Sigmoid colon (tissue), 7 donors: Measurements from ENCODE around the gene C19orf12. TPM values are rescaled to one million over a fixed set of nuclear protein-coding genes. Genes with fewer than 3 reads are reported as not detected.
A peak's percentile ranks its signal among the peaks of the same experiment; 100 is the strongest.

Experiments used
- DNase-seq: peaks from one replicate; pipeline ENCODE4 v3.0.0-alpha.2; 2019
- H3K27ac ChIP-seq, 4 donors: fragments of 200-600 bp; sonication (generic); one replicate each; pipeline ENCODE4 v1.5.1; 2016 to 2019; ENCODE audit warnings: mild to moderate bottlenecking in 1 of 4
- H3K27me3 ChIP-seq, 3 donors: fragments of 200-600 bp; sonication (generic); one replicate each; pipeline ENCODE4 v1.5.1; 2019; ENCODE audit warnings: mild to moderate bottlenecking in 1 of 3
- H3K36me3 ChIP-seq, 4 donors: fragments of 200-600 bp; sonication (generic); one replicate each; pipeline ENCODE4 v1.5.1; 2016 to 2019
- H3K4me1 ChIP-seq, 4 donors: fragments of 200-600 bp; sonication (generic); one replicate each; pipeline ENCODE4 v1.5.1; 2017 to 2019
- H3K4me3 ChIP-seq, 4 donors: fragments of 200-600 bp; sonication (generic); one replicate each; pipeline ENCODE4 v1.5.1; 2017 to 2019; ENCODE audit warnings: mild to moderate bottlenecking in 2 of 4, moderate library complexity in 1 of 4
- H3K9me3 ChIP-seq, 4 donors: fragments of 200-600 bp in 3 of 4; sonication (generic) in 3 of 4; one replicate each; pipeline versions ENCODE4 v1.5.1 to v1.6.1; 2013 to 2019
- CTCF ChIP-seq, 4 experiments: fragments of 450-650 bp in 3 of 4; fragments of 200-600 bp in 1 of 4; IDR thresholded peaks; one replicate each; pipeline ENCODE4 v1.5.1; 2016 to 2019; ENCODE audit warnings: antibody characterized with exemption in 4 of 4, mild to moderate bottlenecking in 3 of 4, moderate library complexity in 2 of 4
- EP300 ChIP-seq, 4 donors: sonication (generic); formaldehyde crosslinking; IDR thresholded peaks; one replicate each; pipeline ENCODE4 v1.6.1; 2017; ENCODE audit warnings: antibody characterized with exemption in 4 of 4
- POLR2A ChIP-seq, 2 donors: fragments of 450-650 bp; IDR thresholded peaks; one replicate each; pipeline ENCODE4 v1.6.1; 2016; ENCODE audit warnings: antibody characterized with exemption in 2 of 2, mild to moderate bottlenecking in 2 of 2, moderate library complexity in 2 of 2
- POLR2AphosphoS5 ChIP-seq, 4 donors: sonication (generic); formaldehyde crosslinking; IDR thresholded peaks; one replicate each; pipeline ENCODE4 v1.6.1; 2017; ENCODE audit warnings: antibody characterized with exemption in 4 of 4
- WGBS, 2 donors: extraction: QIAGEN DNeasy Blood & Tissue Kit; methylation state at CpG; one replicate each; pipeline ENCODE4 v1.1.7; 2013; 5-methylcytosine and 5-hydroxymethylcytosine counted together
- intact Hi-C: fragments of 100-400 bp; cut with DNase I; formaldehyde crosslinking; loops from one replicate; pipeline ENCODE4 v1.15.1; 2023
- polyA plus RNA-seq, 3 donors: library from polyadenylated mRNA; stranded (reverse); fragments of 200-250 nt; gene quantifications; one replicate each; pipeline ENCODE4 v1.2.3, GENCODE V29; 2013
- total RNA-seq, 4 donors: library from RNA; depleted of rRNA; stranded (reverse); fragments of >200 nt; gene quantifications; one replicate each; pipeline ENCODE4 v1.1.0, GENCODE V29; 2016
- donor health status: healthy with polysubstance abuse.
- donor health status: Bipolar disorder and iron deficiency.
- donor health status: healthy.

Gene C19orf12
- total and polyA plus RNA-seq, 7 donors = 13.2 to 36.0 (median 32.1) TPM

GRCh38 chr19:29697523-29698261 is 17.4 kb downstream of the C19orf12 start:
- Histone ChIP-seq H3K27ac (no peak overlapping the region), H3K4me3 (no peak overlapping the region), H3K9me3 (no peaks in the 10 kb centered on the region), H3K36me3 (peaks cover 0 to 11% (median 8%) of the 10 kb centered on the region in 4 donors), H3K4me1 (peaks cover 0 to 15% (median 14%) of the 10 kb centered on the region in 4 donors), H3K27me3 (no peaks in the 10 kb centered on the region)
- TF ChIP-seq EP300 (IDR thresholded peaks at IDR 0.05) = no peak
- TF ChIP-seq POLR2AphosphoS5 (IDR thresholded peaks at IDR 0.05) = no peak
- TF ChIP-seq CTCF (IDR thresholded peaks at IDR 0.05) = no peak
- TF ChIP-seq POLR2A (IDR thresholded peaks at IDR 0.05) = no peak
- DNase-seq = no peak
- intact Hi-C loops = no loop called here
- 71 to 82% methylated on average over 10 of the region's 10 CpGs for WGBS, 2 donors

DNA sequence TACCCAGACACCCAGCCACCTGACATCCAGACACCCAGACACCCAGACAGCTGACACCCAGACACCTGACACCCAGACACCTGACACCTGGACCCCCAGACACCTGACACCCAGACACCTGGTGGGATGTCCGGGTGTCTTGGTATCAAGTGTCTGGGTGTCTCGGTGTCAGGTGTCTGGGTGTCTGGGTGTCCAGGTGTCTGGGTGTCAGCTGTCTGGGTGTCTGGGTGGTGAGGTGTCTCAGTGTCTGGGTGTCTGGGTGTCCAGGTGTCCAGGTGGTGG is 18.6 kb downstream of the C19orf12 start:
- Histone ChIP-seq H3K36me3 (no peaks in the 10 kb centered on the region), H3K4me1 (peaks cover 0 to 15% (median 14%) of the 10 kb centered on the region in 4 donors), H3K27me3 (no peaks in the 10 kb centered on the region), H3K27ac (no peak overlapping the region), H3K9me3 (no peaks in the 10 kb centered on the region), H3K4me3 (no peak overlapping the region)
- TF ChIP-seq EP300 (IDR thresholded peaks at IDR 0.05) (no peak), POLR2A (IDR thresholded peaks at IDR 0.05) (no peak), CTCF (IDR thresholded peaks at IDR 0.05) (no peak), POLR2AphosphoS5 (IDR thresholded peaks at IDR 0.05) (no peak)
- DNase-seq = no peak
- WGBS, 2 donors = 94 to 97% methylated on average over 2 of the region's 2 CpGs
- intact Hi-C loops = no loop called here

DNA sequence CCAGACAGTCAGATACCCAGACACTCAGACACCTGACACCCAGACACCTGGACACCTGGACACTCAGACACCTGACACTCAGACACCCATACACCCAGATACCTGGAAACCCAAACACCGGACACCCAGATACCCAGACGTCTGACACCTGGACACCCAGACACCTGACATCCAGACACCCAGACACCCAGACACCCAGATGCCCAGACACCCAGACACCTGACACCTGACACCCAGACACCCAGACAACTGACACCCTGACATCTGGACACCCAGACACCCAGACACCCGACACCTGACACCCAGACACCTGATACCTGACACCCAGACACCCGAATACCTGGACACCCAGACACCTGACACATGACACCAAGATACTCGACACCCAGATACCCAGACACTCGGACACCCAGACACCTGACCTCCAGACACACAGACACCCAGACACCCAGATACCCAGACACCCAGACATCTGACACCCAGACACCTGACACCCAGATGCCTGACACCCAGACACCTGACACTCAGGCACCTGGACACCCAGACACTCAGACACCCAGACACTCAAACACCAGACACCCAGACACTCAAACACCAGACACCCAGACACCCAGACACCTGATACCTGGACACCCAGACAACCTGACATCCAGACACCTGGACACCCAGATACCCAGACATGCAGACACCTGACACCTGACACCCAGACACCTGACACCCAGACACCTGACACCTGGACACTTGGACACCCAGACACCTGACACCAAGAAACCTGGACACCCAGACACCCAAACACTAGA is 19.1 kb downstream of the C19orf12 start:
- H3K9me3 ChIP-seq = no peaks in the 10 kb centered on the region
- peaks cover 0 to 15% (median 14%) of the 10 kb centered on the region in 4 donors for H3K4me1 ChIP-seq
- H3K27ac ChIP-seq = no peak overlapping the region
- H3K4me3 ChIP-seq = no peak overlapping the region
- H3K27me3 ChIP-seq = no peaks in the 10 kb centered on the region
- no peak for TF ChIP-seq EP300 (IDR thresholded peaks at IDR 0.05)
- TF ChIP-seq POLR2AphosphoS5 (IDR thresholded peaks at IDR 0.05) = no peak
- TF ChIP-seq CTCF (IDR thresholded peaks at IDR 0.05) = no peak
- TF ChIP-seq POLR2A (IDR thresholded peaks at IDR 0.05) = no peak
- DNase-seq = no peak
- H3K36me3 ChIP-seq = no peaks in the 10 kb centered on the region
- 91% methylated on average over 6 of the region's 6 CpGs for WGBS, 2 donors
- intact Hi-C loops = loop anchor here (2.0 kb wide), 1 partner anchor 29 kb away; no protein-coding TSS in a partner anchor

DNA sequence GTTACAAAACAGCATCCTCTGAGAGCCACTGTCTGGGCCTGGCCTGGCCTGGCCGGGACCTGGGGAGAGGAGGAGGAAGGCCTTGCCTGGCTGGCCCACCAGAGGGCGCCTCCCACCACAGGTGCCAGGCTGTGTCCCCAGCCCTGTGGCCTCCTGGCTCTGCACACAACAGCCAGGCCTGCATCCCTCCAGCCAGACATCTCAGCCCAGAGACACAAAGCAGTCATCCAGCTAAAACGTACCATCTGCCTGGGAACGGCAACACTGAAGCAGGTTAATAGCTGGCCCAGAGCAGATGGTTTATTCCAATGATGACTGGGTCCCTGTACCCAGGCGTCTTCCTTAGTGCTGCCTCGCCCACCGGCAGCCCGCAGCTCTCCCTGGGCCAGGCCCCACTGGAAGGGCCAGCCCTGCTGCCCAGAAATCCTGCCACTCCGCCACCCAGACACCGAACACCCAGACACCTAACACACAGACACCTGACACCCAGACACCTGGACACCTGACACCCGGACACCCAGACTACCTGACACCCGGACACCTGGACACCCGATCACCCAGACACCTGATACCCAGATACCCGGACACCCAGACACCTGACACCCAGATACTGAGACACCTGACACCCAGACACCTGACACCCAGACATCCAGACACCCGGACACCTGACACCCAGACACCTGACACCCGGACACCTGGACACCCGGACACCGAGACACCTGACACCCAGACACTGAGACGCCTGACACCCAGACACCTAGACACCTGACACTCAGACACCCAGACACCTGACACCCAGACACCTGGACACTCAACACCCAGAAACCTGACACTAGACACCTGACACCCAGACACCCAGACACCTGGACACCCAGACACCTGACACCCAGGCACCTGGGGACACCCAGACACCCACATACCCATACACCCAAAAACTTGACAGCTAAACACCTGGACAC is 20.1 kb downstream of the C19orf12 start:
- no peak overlapping the region for H3K4me3 ChIP-seq
- H3K36me3 ChIP-seq = no peaks in the 10 kb centered on the region
- no peaks in the 10 kb centered on the region for H3K27me3 ChIP-seq
- H3K9me3 ChIP-seq = peaks cover 0 to 6% (median 2%) of the 10 kb centered on the region in 4 donors
- peak; percentile 95 for DNase-seq
- TF ChIP-seq POLR2AphosphoS5 (IDR thresholded peaks at IDR 0.05) (peak in 3 of 4 donors; percentile 26 to 51 (median 33)), CTCF (IDR thresholded peaks at IDR 0.05) (peak; percentile 73 to 92 (median 81)), EP300 (IDR thresholded peaks at IDR 0.05) (no peak)
- intact Hi-C loops = loop anchor here (1.0 to 2.0 kb wide), 2 partner anchors 21 to 28 kb away; no protein-coding TSS in a partner anchor
- 73 to 77% methylated on average over 19 of the region's 19 CpGs for WGBS, 2 donors
- H3K4me1 ChIP-seq = peaks cover 0 to 15% (median 14%) of the 10 kb centered on the region in 4 donors
- peak overlapping the region; percentile 55 to 62 (median 60) for H3K27ac ChIP-seq
